OCI-LY1 (cell line): ENCODE data around the gene CHPF.

ENCODE experiments used
- H2AFZ ChIP-seq: fragments of 200-600 bp; sonication (generic), shearing (Covaris generic); 2 replicates; pipeline ENCODE4 v1.6.0; 2014; ENCODE audit warnings: antibody characterized with exemption, mild to moderate bottlenecking, low read length
- H3F3A ChIP-seq: fragments of 200-600 bp; sonication (generic), shearing (Covaris generic); 2 replicates; pipeline ENCODE4 v1.6.0; 2014; ENCODE audit warnings: mild to moderate bottlenecking, antibody characterized with exemption, low read length, moderate library complexity; ENCODE audit not compliant: insufficient read depth
- H3K27ac ChIP-seq: fragments of 200-600 bp; sonication (generic); 2 replicates; pipeline ENCODE4 v1.5.1; 2014; ENCODE audit warnings: low read length, mixed run types, mild to moderate bottlenecking, low read depth; ENCODE audit not compliant: poor library complexity, severe bottlenecking
- H3K27me3 ChIP-seq: fragments of 200-600 bp; sonication (generic); 2 replicates; pipeline ENCODE4 v1.6.0; 2014; ENCODE audit warnings: antibody characterized with exemption, mild to moderate bottlenecking, low read length, moderate library complexity; ENCODE audit not compliant: insufficient read depth
- H3K36me3 ChIP-seq: fragments of 200-600 bp; sonication (generic); 2 replicates; pipeline ENCODE4 v1.6.1; 2014; ENCODE audit warnings: mild to moderate bottlenecking, antibody characterized with exemption, low read length, moderate library complexity, mixed read lengths; ENCODE audit not compliant: insufficient read depth
- H3K4me1 ChIP-seq: fragments of 200-600 bp; sonication (generic); 2 replicates; pipeline ENCODE4 v1.5.1; 2014; ENCODE audit warnings: mild to moderate bottlenecking, low read length, moderate library complexity; ENCODE audit not compliant: insufficient read depth, severe bottlenecking
- H3K4me2 ChIP-seq: fragments of 200-600 bp; sonication (generic), shearing (Covaris generic); 2 replicates; pipeline ENCODE4 v1.6.1; 2014; ENCODE audit warnings: low read length
- H3K4me3 ChIP-seq: fragments of 200-600 bp; sonication (generic); 2 replicates; pipeline ENCODE4 v1.5.1; 2014; ENCODE audit warnings: low read length, low read depth, mild to moderate bottlenecking, mixed read lengths; ENCODE audit not compliant: poor library complexity, severe bottlenecking
- H3K79me2 ChIP-seq: fragments of 200-600 bp; shearing (Covaris generic); 2 replicates; pipeline ENCODE4 v1.6.1; 2016; ENCODE audit warnings: mixed run types, low read length, mixed read lengths; ENCODE audit not compliant: insufficient read depth
- H3K9ac ChIP-seq: fragments of 200-600 bp; sonication (generic), shearing (Covaris generic); 2 replicates; pipeline ENCODE4 v1.6.1; 2014; ENCODE audit warnings: mild to moderate bottlenecking, low read length, mixed read lengths
- H3K9me2 ChIP-seq: fragments of 200-600 bp; sonication (generic), shearing (Covaris generic); 2 replicates; pipeline ENCODE4 v1.6.1; 2014; ENCODE audit warnings: low read depth, mild to moderate bottlenecking, low read length, mixed read lengths
- H3K9me3 ChIP-seq: fragments of 200-600 bp; shearing (Covaris generic); 2 replicates; pipeline ENCODE4 v1.6.1; 2014; ENCODE audit warnings: low read length, mixed read lengths
- H4K20me1 ChIP-seq: fragments of 200-600 bp; sonication (generic), shearing (Covaris generic); 2 replicates; pipeline ENCODE4 v1.6.0; 2016; ENCODE audit warnings: mild to moderate bottlenecking, low read length; ENCODE audit not compliant: insufficient read depth
- EZH2 ChIP-seq: fragments of 200-600 bp; sonication (generic), shearing (Covaris generic); IDR thresholded peaks from 2 replicates; pipeline ENCODE4 v1.8.0; 2017; ENCODE audit warnings: borderline replicate concordance, mixed run types, mild to moderate bottlenecking, antibody characterized with exemption, low read length, moderate library complexity, mixed read lengths
- TF ChIP-seq, protein P1 (sequence below): fragments of 200-600 bp; sonication (generic), shearing (Covaris generic); IDR thresholded peaks from 2 replicates; pipeline ENCODE4 v1.5.1; 2017; ENCODE audit warnings: mild to moderate bottlenecking, antibody characterized with exemption, low read length, moderate library complexity, mixed read lengths

The CHPF gene

DNA sequence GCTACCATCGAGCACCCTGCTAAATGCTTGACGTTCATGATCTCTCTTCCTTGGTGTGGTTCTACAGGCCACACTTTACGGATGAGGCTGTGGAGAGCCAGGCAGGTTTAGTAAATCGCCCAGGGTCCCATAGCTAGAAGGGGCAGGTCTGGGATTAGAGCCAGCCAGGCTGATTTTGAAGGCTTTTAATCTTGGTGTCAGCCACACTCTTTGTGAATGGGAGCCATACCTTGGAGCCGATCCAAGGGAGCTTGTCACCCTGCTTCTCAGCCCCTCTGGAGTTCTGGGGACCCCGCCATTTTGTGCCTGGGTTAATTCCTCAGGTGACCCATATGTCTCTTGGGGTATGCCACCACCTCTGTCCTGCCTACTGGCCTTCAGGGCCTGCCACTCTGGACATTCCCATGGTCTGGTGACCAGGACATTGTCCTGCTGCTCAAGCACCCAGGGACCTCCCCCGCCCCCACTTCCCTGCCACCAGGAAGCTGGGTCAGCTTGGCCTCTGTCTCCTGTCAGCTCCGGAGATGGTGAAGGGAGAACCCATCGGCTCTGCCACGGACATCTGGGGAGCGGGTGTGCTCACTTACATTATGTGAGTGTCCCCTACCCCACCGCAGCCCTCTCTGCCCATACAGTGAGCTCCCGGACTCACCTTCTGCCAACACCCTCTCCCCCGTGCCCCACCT lies 52.2 kb downstream of the CHPF start:
- no peaks in the 10 kb centered on the region for H3K9me3 ChIP-seq
- no peaks in the 10 kb centered on the region for H3F3A ChIP-seq
- no peak overlapping the region for H2AFZ ChIP-seq
- no peak overlapping the region for H3K27ac ChIP-seq
- H3K27me3 ChIP-seq, result 0 out of 2 replicates have a peak, but pooled peaks cover 5% of the 10 kb centered on the region
- no peaks in the 10 kb centered on the region for H3K79me2 ChIP-seq
- peaks cover 4% of the 10 kb centered on the region for H3K4me1 ChIP-seq
- no peaks in the 10 kb centered on the region for H3K36me3 ChIP-seq
- no peaks in the 10 kb centered on the region for H4K20me1 ChIP-seq
- H3K4me2 ChIP-seq, result no peak overlapping the region
- H3K9ac ChIP-seq, result no peak overlapping the region
- no peak overlapping the region for H3K4me3 ChIP-seq
- TF ChIP-seq, protein P1, sequence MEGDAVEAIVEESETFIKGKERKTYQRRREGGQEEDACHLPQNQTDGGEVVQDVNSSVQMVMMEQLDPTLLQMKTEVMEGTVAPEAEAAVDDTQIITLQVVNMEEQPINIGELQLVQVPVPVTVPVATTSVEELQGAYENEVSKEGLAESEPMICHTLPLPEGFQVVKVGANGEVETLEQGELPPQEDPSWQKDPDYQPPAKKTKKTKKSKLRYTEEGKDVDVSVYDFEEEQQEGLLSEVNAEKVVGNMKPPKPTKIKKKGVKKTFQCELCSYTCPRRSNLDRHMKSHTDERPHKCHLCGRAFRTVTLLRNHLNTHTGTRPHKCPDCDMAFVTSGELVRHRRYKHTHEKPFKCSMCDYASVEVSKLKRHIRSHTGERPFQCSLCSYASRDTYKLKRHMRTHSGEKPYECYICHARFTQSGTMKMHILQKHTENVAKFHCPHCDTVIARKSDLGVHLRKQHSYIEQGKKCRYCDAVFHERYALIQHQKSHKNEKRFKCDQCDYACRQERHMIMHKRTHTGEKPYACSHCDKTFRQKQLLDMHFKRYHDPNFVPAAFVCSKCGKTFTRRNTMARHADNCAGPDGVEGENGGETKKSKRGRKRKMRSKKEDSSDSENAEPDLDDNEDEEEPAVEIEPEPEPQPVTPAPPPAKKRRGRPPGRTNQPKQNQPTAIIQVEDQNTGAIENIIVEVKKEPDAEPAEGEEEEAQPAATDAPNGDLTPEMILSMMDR, result no peak
- no peak for TF ChIP-seq EZH2
- H3K9me2 ChIP-seq, result no peaks in the 10 kb centered on the region

- Histone ChIP-seq H3K4me3 (no peak overlapping the region), H3K79me2 (no peaks in the 10 kb centered on the region), H3K36me3 (no peaks in the 10 kb centered on the region), H4K20me1 (no peaks in the 10 kb centered on the region), H3K9me2 (no peaks in the 10 kb centered on the region), H3K27me3 (0 out of 2 replicates have a peak, but pooled peaks cover 5% of the 10 kb centered on the region), H2AFZ (no peak overlapping the region), H3K4me1 (peaks cover 3% of the 10 kb centered on the region), H3K9ac (no peak overlapping the region), H3F3A (no peaks in the 10 kb centered on the region), H3K27ac (no peak overlapping the region), H3K9me3 (no peaks in the 10 kb centered on the region), H3K4me2 (no peak overlapping the region)
- TF ChIP-seq, protein P1, result no peak
- TF ChIP-seq EZH2, result no peak
These were observed 52.9 kb downstream of the CHPF start for GRCh38 chr2:219490600-219491130.

- no peak overlapping the region for H2AFZ ChIP-seq
- H3K4me2 ChIP-seq, result no peak overlapping the region
- H3K79me2 ChIP-seq, result no peaks in the 10 kb centered on the region
- no peaks in the 10 kb centered on the region for H3K36me3 ChIP-seq
- H3K27ac ChIP-seq, result no peak overlapping the region
- 0 out of 2 replicates have a peak, but pooled peaks cover 5% of the 10 kb centered on the region for H3K27me3 ChIP-seq
- H3K4me1 ChIP-seq, result no peaks in the 10 kb centered on the region
- no peaks in the 10 kb centered on the region for H3K9me2 ChIP-seq
- no peak overlapping the region for H3K9ac ChIP-seq
- TF ChIP-seq, protein P1, result no peak
- no peak for TF ChIP-seq EZH2
- no peaks in the 10 kb centered on the region for H3F3A ChIP-seq
- H4K20me1 ChIP-seq, result no peaks in the 10 kb centered on the region
- H3K9me3 ChIP-seq, result no peaks in the 10 kb centered on the region
- H3K4me3 ChIP-seq, result no peak overlapping the region
These were observed 53.4 kb downstream of the CHPF start for GRCh38 chr2:219490186-219490585.
